SK-N-MC (cell line): ENCODE results near the gene ZNF865.

ENCODE experiments used
- EZH2 ChIP-seq: fragments of 200-600 bp; sonication (generic); IDR thresholded peaks from one replicate; pipeline ENCODE4 v1.6.1; 2017; ENCODE audit warnings: antibody characterized with exemption
- FOXP2 ChIP-seq: optimal IDR thresholded peaks from 2 replicates; pipeline ENCODE3; 2011; ENCODE audit warnings: mild to moderate bottlenecking, moderate library complexity; ENCODE audit not compliant: insufficient read depth; ENCODE audit errors: extremely low read length, control extremely low read depth
- POLR2AphosphoS5 ChIP-seq: IDR thresholded peaks from 2 replicates; pipeline ENCODE4 v1.6.1; 2012; ENCODE audit warnings: mild to moderate bottlenecking, low read depth, low read length, borderline replicate concordance

DNA sequence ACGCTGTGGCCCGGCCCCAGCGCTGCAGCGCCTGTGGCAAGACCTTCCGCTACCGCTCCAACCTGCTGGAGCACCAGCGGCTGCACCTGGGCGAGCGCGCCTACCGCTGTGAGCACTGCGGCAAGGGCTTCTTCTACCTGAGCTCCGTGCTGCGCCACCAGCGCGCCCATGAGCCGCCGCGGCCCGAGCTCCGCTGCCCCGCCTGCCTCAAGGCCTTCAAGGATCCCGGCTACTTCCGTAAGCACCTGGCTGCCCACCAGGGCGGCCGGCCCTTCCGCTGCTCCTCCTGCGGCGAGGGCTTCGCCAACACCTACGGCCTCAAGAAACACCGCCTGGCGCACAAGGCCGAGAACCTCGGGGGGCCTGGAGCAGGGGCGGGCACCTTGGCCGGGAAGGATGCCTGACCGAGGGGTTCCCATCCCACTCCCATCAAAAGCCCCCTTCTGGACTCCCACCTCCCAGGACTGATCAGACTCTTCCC, 11.0 kb downstream of the ZNF865 start:
- TF ChIP-seq EZH2, result no peak
- TF ChIP-seq POLR2AphosphoS5, result no peak
- no peak for TF ChIP-seq FOXP2
